Activated T-cell treated with anti-CD3 and anti-CD28 coated beads, Interleukin-2, amount 50 U/mL, for 1 hour (primary cell): Measurements from ENCODE around the gene SLC25A13.

ENCODE experiments used
- DNase-seq: peaks from one replicate; pipeline ENCODE4 v3.0.0-alpha.2; 2020

Gene SLC25A13

GRCh38 chr7:96238474-96238873, 83.4 kb downstream of the SLC25A13 start:
- no peak for DNase-seq

GRCh38 chr7:96237040-96237439, 84.9 kb downstream of the SLC25A13 start:
- no peak for DNase-seq

- no peak for DNase-seq
These were observed 85.5 kb downstream of the SLC25A13 start for GRCh38 chr7:96236198-96237039.

DNA sequence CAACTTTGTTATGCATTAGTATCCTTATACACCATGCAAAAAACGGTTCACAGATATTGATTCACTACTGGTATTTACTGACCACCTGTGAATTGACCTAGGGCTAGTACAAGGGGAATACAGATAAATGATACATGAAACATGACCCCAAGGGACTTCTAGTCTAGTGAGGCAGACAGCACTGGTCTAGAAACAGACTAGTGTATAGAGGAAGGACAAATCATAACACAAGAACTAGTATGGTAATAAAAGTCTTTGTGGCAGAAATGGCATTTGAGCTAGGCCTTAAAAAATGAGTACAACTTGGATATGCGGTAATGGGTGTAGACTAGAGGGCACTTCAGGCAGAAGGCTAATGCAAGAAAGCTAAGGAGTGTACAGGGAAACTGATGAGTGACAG, 86.6 kb downstream of the SLC25A13 start:
- DNase-seq: no peak

- no peak for DNase-seq
These were observed 88.3 kb downstream of the SLC25A13 start for GRCh38 chr7:96233528-96234154.

GRCh38 chr7:96233084-96233483, 88.8 kb downstream of the SLC25A13 start:
- DNase-seq: no peak

- no peak for DNase-seq
These were observed 93.1 kb downstream of the SLC25A13 start for GRCh38 chr7:96228760-96229159.

DNA sequence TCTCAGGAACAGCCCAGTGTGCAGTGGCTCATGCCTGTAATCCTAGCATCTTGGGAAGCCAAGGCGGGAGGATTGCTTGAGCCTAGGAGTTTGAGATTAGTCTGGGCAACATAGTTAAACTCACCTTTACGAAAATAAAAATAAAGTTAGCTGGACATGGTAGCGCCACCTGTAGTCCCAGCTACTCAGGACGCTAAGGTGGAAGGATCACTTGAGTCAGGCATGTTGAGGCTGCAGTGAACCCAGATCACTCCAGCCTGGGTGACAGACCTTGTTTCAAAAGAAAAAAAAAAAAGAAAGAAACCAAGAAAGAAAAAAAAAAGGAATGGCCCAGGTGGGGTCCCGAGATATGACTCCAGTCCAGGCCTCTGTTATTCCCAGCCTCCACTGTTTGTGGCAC, 96.6 kb downstream of the SLC25A13 start:
- no peak for DNase-seq

DNA sequence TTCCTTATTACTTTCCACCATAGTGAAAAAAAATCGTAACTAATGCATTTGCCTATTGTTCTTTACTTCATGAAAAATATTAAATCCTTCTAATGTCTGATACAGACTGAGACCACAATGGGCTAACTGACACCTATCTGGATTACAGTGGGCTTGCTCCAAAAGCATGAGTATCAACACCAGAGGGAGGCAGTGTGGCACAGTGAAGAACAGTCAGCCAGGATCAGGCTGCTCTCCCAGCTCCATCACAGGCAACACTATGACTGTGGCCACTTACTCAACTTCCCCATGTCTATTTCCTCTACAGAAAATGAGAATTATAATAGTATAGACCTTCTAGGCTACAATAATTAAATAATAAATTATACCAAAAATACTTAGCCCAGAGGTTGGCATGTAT, 97.2 kb downstream of the SLC25A13 start:
- no peak for DNase-seq

- DNase-seq: no peak
These were observed 97.8 kb downstream of the SLC25A13 start for GRCh38 chr7:96224073-96224472.

DNA sequence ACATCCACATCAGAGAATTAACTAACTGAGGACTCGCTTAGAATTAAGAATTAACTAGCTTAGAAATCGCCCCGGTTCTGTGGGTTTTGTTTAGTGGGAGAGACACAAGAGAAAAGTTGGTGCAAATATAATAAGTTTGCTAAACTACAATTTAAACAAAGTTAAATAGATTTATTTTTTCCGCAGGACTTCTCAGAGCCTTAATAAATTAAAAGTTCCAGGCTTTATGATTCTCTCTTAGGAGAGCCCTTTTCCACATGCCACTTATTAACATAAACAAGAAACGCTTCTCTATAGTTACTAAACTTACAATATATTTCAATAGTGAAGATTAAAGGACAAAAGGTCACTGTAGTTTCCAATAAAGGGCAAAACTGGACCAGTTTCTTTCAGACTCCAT, 100.0 kb downstream of the SLC25A13 start:
- no peak for DNase-seq

DNA sequence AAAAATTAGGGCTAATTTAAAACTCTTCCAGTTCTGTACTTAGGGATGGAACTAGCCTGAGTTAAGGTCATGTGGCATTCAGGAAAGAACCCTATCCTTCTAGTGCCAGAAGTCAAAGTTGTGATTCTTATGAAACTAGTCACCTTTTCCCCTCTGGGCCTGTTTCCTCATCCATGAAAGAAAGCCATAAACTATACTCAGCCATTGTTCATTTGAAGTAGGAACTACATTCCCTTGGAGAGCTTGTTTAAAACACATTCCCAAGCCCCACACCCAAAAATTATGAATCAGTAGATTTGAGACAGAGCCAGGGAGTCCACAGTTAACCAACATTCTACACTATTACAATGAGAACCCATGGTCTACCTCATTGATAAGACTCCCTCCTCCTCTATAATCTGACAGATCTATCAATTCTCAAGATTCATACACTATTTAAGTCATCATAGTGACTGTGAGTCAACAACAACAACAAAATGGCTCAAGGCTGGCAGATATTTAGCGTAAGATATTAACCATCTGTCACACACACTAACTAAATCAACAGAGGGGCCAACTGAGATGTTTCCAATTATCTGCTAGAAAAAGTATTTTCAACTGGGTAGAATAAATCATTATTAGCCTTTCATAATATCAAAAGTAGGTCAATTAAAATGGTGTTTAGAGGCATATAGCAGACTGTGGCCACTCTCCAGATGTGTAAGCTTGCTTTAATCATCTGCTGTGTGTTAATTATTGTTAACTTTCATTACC, 102.3 kb downstream of the SLC25A13 start:
- DNase-seq: no peak

DNA sequence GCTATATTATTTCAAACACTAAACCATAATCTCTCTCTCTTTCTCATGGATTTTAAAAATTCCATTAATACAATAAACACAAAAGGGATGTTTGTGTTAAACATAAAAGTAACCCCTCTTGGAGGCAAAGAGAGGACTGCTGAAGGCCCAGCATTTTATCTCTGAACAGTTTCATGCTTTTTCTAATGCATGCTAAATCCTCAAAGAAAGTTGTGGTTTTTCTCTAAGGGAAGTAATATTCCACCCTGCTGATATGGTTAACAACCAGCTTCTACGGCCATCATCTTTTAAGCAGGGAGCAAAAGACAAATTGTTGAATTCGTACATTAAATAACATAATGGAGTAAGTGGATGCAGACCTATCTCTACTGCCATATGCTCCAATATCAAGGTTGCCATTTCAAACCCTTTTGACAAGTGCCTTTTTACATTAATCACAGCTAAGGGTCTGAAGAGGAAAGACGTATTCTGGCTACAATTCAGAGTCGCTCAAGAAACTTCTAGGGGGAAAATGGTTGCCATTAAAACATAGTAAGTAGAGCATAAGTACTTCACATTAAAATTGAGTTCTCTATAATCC, 103.1 kb downstream of the SLC25A13 start:
- DNase-seq: no peak

GRCh38 chr7:96217147-96217546, 104.8 kb downstream of the SLC25A13 start:
- no peak for DNase-seq

GRCh38 chr7:96216373-96216772, 105.5 kb downstream of the SLC25A13 start:
- no peak for DNase-seq

- no peak for DNase-seq
These were observed 109.4 kb downstream of the SLC25A13 start for GRCh38 chr7:96212474-96212873.

DNA sequence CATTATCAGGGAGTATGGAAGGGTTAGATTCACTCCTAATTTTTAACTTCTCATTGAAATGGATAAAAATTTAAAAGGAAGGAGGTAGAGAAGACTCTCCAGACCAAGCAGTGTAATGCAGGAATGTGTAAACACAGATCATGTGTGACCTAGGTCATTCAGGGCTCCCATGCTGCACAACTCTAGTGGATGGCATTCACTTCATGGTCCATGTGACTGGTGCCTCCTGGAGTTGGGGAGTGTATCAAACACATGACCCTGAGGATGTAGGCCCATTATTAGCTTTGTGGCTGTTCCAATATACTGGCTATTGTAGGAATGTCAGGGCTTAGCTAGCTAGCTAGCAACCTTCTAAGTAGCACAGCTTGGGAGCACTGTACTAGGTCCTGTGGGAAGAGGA, 109.9 kb downstream of the SLC25A13 start:
- DNase-seq: no peak

- DNase-seq: no peak
These were observed 116.2 kb downstream of the SLC25A13 start for GRCh38 chr7:96205665-96206064.

DNA sequence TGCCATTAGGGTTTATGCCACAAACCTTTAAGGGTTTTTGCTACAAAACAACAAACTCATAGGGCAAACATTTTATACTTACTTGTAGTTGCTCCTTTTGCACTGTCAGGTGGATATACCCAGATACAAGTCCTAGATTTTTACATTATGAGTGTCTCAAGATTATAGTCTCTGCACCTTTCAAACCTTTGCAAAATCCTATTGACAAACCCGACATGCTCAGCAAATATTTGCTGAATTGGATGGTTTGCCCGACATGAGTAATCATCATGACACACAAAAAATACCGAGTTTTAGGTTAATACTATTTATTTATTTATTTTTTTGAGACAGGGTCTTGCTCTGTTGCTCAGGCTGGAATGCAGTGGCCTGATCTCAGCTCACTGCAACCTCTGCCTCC, 117.3 kb downstream of the SLC25A13 start:
- no peak for DNase-seq

DNA sequence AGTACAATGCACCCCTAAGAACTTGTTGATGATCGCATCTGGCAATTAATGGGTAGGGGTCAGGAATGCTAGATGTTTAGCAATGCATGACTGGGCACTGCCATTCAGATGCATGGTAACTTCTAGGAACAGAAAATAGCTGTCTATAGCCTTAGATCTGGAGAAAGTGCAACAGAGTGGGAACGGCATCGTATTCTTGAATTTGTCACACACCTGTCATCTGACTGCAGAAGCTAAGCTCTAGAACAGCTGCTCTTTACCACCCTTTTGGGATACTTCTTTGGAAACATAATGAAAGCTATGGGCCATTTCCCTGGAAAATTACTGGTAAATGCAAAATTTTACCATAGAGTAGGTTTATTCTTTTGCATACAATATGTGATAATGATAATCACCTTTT, 118.1 kb downstream of the SLC25A13 start:
- DNase-seq: no peak

DNA sequence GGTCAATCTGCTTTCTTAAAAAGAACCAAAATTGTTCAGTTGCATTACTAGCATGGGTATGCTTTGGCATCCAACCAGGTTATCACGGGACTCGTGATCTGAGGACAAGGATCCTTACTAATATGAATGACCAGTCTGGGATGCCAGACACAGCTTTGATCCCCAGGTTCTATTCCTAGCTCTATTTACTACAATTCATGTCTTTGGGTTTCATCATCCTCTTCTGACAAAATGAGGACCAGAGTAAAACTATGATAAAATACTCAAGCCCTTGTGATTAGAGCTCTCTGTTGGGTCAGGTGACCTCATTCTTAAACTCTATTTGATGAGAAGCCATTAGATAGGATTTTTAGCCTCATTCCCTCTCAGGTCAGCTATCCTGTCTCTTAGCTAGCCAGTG, 119.8 kb downstream of the SLC25A13 start:
- no peak for DNase-seq

- DNase-seq: no peak
These were observed 121.2 kb downstream of the SLC25A13 start for GRCh38 chr7:96200740-96201139.

DNA sequence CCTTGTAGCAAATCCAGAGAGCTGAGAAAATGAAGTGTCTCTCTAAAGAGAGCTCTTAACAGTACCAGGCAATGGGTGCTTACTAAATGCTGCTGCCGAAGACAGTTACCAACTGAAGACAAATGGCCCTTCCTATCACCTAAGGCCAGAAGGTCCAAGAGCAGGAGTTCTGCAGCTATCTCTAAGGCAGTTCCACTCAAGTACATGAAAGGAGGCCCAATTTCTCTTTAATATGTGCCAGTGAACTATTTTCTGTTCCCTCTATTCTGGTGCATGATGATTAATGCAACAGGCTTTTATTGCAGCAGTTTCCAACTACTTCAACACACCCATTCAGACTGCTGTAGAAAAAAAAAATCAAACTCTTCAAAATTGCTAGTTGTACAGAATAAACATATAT, 122.5 kb downstream of the SLC25A13 start:
- no peak for DNase-seq
